ENCODE data around the gene MND1.

DNA sequence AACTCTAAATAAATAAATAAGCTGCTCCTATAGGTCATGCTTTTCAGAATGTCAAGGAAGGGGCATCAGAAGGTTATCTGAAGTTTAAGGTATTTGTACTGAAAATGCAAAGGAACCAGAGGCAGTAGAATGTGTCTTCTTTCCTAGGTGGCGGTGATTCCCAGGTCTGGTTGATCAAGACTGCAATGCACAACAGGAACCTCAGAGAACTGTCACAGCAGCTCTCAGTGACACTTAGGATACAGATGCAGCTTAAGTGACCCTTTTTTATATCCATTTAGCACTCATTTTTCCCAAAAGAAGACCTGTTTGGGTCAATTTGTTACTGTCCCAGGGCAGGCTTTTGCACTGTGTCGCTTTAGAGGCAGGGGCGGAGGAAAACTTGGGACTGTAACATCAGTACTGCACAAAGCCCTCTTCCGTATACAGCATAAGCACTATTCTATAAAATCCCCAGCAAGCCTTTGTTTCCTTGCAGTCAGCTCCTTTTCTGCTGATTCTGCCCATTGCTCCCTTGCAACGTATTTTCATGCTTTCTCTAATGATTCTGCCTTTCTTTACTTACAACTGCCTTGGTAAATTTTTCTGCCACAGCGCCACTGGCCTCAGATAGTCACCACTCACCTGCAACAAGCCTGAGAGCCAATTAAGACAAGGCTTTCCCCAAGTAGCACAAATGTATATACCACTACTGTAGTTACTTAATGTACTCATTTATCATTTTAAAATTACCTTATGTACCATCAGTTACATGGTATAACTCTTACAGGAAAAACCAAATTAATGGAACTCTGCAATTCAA lies 1.5 kb upstream of the MND1 start:
- no peak for TF ChIP-seq POLR2A (IDR thresholded peaks at IDR 0.05; ENCODE audit: low read length)
- no peak for TF ChIP-seq GATA1 (IDR thresholded peaks at IDR 0.05; ENCODE audit: low read depth, low read length)

All from erythroblast (primary cell).